HK-2 (cell line): Measurements from ENCODE around the gene TCTN1.
A peak's percentile ranks its signal among the peaks of the same experiment; 100 is the strongest.
"Not testable (repeated sequence)": the region's sequence is repeated elsewhere in the genome, so short reads cannot be mapped to it uniquely, and the experiment has no call there.

Experiments
- DNase-seq: peaks from one replicate; pipeline ENCODE4 v3.0.0-alpha.2; 2018; ENCODE audit not compliant: unreplicated experiment

TCTN1 gene

DNA sequence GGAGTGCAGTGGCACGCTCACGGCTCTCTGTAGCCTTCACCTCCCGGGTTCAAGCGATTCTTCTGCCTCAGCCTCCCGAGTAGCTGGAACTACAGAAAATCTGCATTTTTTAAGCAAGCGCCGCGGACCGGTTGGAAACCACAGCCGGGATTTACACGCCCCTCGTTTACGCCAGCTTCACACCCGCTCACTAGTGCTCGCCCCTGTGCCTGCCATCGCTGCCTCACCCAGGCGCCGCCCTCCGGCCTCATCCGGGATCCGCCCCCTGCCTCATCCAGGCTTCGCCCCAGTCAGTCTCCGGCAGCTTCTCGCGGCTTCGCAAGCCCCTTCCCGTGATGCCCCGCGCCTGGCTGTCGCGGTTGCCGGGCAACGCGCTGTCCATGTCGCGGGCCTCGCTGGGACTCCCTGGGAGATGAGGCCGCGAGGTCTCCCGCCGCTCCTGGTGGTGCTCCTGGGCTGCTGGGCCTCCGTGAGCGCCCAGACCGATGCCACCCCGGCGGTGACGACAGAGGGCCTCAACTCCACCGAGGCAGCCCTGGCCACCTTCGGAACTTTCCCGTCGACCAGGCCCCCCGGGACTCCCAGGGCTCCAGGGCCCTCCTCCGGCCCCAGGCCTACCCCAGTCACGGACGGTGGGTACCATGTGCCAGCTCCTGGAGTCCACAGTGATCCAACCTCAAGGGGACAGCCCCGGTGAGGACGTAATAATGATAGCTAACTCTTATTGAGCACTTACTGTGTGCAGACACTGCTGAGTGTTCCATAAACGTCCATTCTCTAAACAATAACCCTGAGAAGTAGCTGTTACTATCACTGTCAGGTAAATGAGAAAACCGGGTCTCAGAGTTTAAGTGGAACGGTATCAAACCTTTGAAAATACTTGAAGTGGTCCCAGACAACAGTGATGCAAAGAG is at the start of gene TCTN1:
TSS of gene TCTN1 (plus strand) at position 359 of the 914 bp plus-strand sequence. CDS start at position 413, 54 bp downstream.
- DNase-seq: peak; percentile 96

DNA sequence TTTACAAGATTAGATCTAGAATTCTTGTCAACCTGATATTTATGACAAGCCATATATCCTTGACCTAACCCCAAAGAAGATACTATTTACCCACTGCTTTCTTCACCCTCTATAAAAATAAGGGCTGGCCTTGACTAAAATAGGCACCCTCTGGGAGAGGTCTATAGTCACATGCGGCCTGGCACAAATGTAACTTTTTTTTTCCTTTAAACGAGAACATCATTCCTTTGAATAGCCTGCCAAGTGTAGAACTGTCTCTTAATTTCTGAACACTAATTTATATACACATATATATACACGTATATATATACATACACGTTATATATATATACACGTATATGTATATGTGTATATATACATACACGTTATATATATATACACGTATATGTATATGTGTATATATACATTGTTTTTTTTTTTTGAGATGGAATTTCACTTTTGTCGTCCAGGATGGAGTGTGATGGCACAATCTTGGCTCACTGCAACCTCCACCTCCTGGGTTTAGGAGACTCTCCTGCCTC is 49.4 kb upstream of the TCTN1 start:
- no peak for DNase-seq

DNA sequence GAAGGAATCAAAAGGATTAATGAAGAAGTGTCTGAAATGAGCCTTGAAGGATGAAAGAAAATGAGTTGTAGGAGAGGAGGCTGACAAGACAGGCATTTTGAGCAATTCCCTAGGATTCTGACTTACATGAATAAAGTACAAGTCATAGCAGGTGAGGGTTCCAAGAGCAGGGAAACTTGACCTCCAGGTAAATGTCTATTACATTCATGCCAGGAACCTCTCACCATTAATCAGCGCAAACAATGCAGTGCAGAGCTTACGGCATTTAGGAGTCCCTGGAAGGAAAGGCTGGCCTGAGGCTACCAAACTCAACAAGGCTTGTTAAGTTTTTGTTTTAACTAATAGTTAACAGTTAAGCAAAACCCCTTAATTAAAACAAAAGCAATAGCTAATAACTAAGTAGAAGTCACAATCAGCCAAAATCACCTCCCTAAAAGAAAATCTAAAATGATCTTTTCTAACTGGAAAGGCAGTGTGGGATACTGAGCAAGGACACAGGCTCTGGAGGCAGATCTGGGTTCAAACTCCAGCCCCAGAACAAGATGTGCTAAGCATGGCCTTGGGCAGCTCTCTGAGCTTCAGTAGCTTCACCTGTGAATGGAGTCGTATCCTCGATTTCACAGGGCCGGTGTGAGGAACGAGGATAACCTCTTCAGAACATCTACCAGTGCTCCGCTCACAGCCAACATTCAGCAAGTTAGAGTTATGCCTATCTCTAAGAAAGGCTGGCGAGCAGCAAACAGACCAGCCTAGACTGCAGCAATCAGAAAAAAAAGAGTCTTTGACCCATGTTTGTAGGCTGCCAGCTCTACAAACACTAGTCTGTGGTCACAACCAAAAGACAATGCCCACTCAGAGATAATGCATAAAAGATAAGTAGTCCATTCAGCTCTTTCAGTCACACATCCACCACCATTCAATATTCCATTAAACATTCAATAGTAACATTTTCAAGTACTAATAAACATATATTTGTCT is 47.7 kb upstream of the TCTN1 start:
- no peak for DNase-seq

- no peak for DNase-seq
Observed at GRCh38 chr12:110566993-110567392, 46.9 kb upstream of the TCTN1 start.

DNA sequence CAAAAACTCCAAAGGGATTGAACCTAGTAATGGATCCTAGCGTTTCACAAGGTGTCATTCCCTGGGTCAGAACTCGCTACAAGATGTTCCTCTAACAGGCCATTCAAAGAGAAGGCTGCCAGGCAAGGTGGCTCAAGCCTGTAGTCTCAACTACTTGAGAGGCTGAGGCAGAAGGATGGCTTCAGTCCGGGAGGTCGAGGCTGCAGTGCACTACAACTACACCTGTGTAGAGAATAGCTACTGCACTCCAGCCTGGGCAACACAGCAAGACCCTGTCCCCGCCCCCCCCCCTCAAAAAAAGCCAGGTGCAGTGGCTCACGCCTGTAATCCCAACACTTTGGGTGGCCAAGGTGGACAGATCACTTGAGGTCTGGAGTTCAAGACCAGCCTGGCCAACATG is 45.2 kb upstream of the TCTN1 start:
- DNase-seq: no peak

GRCh38 chr12:110569838-110570237 is 44.1 kb upstream of the TCTN1 start:
- DNase-seq: not testable (repeated sequence)

DNA sequence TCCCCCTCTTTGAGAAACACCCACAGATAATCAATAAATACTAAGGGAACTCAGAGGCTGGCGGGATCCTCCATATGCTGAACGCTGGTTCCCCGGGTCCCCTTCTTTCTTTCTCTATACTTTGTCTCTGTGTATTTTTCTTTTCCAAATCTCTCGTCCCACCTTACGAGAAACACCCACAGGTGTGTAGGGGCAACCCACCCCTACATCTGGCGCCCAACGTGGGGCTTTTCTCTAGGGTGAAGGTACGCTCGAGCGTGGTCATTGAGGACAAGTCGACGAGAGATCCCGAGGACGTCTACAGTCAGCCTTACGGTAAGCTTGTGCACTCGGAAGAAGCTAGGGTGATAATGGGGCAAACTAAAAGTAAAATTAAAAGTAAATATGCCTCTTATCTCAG is 43.1 kb upstream of the TCTN1 start:
- DNase-seq: not testable (repeated sequence)

- DNase-seq: no peak
Observed at GRCh38 chr12:110574044-110574443, 39.9 kb upstream of the TCTN1 start.

- DNase-seq: not testable (repeated sequence)
Observed at GRCh38 chr12:110574717-110575230, 39.2 kb upstream of the TCTN1 start.

- no peak for DNase-seq
Observed at GRCh38 chr12:110575326-110575725, 38.6 kb upstream of the TCTN1 start.

GRCh38 chr12:110576504-110576903 is 37.4 kb upstream of the TCTN1 start:
- DNase-seq: no peak

- DNase-seq: no peak
Observed at GRCh38 chr12:110577864-110578693, 35.9 kb upstream of the TCTN1 start.

- no peak for DNase-seq
Observed at GRCh38 chr12:110578694-110579534, 35.0 kb upstream of the TCTN1 start.

DNA sequence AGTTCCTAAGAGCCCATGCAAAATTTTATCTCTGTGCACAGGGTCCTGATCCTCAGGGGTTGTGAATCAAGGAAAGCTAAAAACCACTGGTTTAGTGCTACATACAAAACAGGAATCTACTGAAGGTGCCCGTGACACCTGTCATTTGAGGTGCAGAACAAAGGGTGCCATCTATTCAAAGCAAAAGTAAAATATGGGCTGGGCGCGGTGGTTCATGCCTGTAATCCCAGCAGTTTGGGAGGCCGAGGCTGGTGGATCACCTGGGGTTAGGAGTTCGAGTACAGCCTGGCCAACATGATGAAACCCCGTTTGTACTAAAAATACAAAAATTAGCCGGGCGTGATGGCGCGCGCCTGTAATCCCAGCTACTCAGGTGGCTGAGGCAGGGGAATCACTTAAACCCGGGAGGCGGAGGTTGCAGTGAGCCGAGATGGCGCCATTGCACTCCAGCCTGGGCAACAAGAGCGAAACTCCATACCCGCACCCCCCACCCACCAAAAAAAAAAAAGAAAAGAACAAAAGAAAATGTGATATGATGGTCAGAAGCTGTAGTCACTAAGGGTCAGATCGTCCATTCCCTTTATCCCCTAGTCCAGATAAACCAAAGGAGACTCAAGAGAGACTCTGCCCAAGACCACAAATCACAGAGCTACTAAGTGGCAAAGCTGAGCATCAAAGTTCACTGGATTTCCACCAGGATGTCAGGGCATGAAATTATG is 34.2 kb upstream of the TCTN1 start:
- no peak for DNase-seq

DNA sequence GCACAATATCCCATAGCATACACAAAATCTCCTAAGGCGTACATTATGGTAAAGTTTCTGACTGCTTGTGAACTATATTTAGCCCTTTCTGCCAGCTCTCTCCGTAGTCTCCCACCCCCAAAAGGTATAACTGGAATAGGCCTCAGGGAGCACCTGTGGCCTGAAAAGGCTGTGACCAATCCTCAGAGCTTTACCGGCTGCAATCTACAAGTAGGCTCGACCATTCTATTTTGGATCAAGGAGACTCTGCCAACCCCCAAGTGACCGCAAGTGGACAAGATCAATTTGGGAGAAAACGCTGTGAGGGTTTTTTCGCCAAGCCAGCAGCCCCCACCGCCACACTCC is 32.0 kb upstream of the TCTN1 start:
- DNase-seq: no peak

- peak; percentile 64 for DNase-seq
Observed at GRCh38 chr12:110582276-110583136, 31.4 kb upstream of the TCTN1 start.

- peak; percentile 94 for DNase-seq
Observed at GRCh38 chr12:110583137-110584059, 30.5 kb upstream of the TCTN1 start, which contains the start of gene PPTC7. Gene PPTC7, minus strand, starts transcription at chr12:110583318. Its CDS starts 287 bp downstream, at chr12:110583031.
